NB4 (cell line): Measurements from ENCODE around the gene INKA1.
"Not testable (repeated sequence)": the region's sequence is repeated elsewhere in the genome, so short reads cannot be mapped to it uniquely, and the experiment has no call there.

ENCODE experiments used
- DNase-seq: peaks from one replicate; pipeline ENCODE4 v3.0.0; 2010; ENCODE audit warnings: low read depth
- H3K4me3 ChIP-seq: one replicate; pipeline ENCODE4 v1.5.1; 2011; ENCODE audit warnings: mild to moderate bottlenecking, low read depth, low read length, moderate library complexity
- CTCF ChIP-seq: IDR thresholded peaks from one replicate; pipeline ENCODE4 v1.5.1; 2012; ENCODE audit warnings: low read depth, low read length
- MAX ChIP-seq: IDR thresholded peaks from 2 replicates; pipeline ENCODE4 v1.6.1; 2011; ENCODE audit warnings: low read depth, low read length
- MYC ChIP-seq: IDR thresholded peaks from 2 replicates; pipeline ENCODE4 v1.6.1; 2011; ENCODE audit warnings: low read depth, low read length
- POLR2A ChIP-seq: IDR thresholded peaks from 2 replicates; pipeline ENCODE4 v1.6.1; 2011; ENCODE audit warnings: mild to moderate bottlenecking; ENCODE audit not compliant: insufficient read length; ENCODE audit errors: extremely low read depth

Gene INKA1

GRCh38 chr3:49779358-49780079, 23.5 kb upstream of the INKA1 start:
- TF ChIP-seq CTCF, result no peak
- no peak for TF ChIP-seq POLR2A
- TF ChIP-seq MYC, result no peak
- no peak for TF ChIP-seq MAX
- H3K4me3 ChIP-seq, result no peak overlapping the region
- no peak for DNase-seq

- H3K4me3 ChIP-seq, result no peak overlapping the region
- no peak for TF ChIP-seq POLR2A
- TF ChIP-seq CTCF, result no peak
- TF ChIP-seq MYC, result no peak
- no peak for TF ChIP-seq MAX
- no peak for DNase-seq
These were observed 22.7 kb upstream of the INKA1 start for GRCh38 chr3:49780080-49780974.

GRCh38 chr3:49780975-49781365, 22.1 kb upstream of the INKA1 start:
- H3K4me3 ChIP-seq, result not testable (repeated sequence)

GRCh38 chr3:49781415-49782199, 21.5 kb upstream of the INKA1 start:
- no peak for DNase-seq
- no peak overlapping the region for H3K4me3 ChIP-seq
- no peak for TF ChIP-seq POLR2A
- TF ChIP-seq MYC, result no peak
- no peak for TF ChIP-seq CTCF
- TF ChIP-seq MAX, result no peak

More at GRCh38 chr3:49780975-49781365, 22.1 kb upstream of the INKA1 start:
- not testable (repeated sequence) for DNase-seq

GRCh38 chr3:49782277-49782676, 20.8 kb upstream of the INKA1 start:
- H3K4me3 ChIP-seq, DNase-seq: not testable (repeated sequence)

GRCh38 chr3:49785565-49786356, 17.3 kb upstream of the INKA1 start:
- H3K4me3 ChIP-seq, result peak overlapping the region; percentile 94
- peak; percentile 52 for DNase-seq
- TF ChIP-seq POLR2A (no peak), MYC (no peak), CTCF (no peak), MAX (no peak)
